ENCODE measurements around the gene INO80.

The INO80 gene

DNA sequence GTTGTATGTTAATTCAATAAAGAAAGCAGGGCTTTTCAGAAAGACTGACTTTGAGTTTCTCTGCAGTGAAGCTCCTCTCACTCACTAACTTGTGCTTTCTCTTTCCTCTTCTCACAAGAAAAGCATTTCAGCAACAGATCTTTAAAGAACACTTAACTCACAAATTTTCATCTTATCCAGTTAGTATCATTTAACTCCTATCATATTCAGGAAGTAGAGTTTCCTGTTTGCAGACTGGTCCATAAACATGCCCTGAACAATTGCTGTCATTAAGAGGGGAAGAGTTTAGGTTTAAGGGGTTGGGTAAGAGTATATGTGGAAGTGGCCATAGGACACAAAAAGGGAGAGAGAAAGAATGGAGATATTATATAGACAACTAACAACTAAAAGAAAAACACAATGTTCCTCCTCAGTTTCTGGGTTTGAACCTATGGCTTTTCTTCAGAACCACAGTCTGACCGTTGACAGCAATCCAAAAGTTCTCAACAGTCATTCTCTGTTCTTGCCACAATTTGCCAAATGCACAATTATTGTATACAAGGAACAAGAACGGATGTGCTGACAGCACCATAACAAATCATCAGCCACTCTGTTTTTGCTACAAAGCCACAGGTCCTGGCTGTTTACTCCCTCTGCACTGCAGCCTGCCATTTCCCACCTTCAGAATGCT lies 98.9 kb downstream of the INO80 start:
- H3K4me3 ChIP-seq (replicated peaks; ENCODE audit: low read depth, low read length), result no peak overlapping the region
- DNase-seq (ENCODE audit: extremely low read depth, insufficient read length), result no peak
- TF ChIP-seq CTCF (IDR thresholded peaks at IDR 0.05; ENCODE audit: insufficient read depth, low read length, poor library complexity, severe bottlenecking), result no peak
- H3K36me3 ChIP-seq (ENCODE audit: control insufficient read depth, insufficient read depth, low read length), result peaks cover 15% of the 10 kb centered on the region
- H3K27me3 ChIP-seq (replicated peaks; ENCODE audit: control insufficient read depth, insufficient read depth, low read length), result no peaks in the 10 kb centered on the region

DNA sequence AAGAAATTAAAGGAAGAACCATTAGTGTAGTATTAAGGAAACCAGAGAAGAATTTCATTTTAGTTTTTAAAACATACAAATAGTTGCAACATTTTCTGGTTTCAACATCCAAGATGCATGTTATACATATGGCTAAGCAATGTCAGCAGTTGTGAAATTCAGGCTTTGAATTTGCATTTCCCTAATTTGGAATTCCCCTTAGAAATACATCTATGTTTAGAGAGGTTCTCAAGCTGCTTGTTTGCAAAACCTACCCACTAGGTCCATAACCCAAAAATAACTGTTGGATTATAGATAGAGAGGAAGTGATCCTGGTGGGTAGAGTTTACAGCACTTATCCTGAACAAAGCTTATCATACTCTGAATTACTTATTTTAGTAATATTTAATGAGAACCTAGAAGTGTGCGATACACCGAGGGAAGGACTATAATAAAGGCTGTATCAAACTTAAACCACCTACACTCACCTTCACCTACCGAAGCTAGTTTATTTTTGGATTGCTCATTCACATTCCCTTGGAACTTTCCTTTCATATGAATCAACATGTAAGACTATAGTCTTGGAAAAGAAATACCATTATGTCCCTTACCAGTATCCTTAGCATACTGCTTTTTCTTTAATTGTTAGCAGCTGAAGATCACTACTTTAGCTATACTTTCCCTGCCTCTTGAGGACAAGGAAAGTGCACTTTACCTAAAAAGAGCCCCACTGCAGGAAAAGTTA lies 102.2 kb downstream of the INO80 start:
- no peaks in the 10 kb centered on the region for H3K27me3 ChIP-seq (replicated peaks; ENCODE audit: control insufficient read depth, insufficient read depth, low read length)
- peaks cover 7% of the 10 kb centered on the region for H3K36me3 ChIP-seq (ENCODE audit: control insufficient read depth, insufficient read depth, low read length)
- peak; percentile 19 for DNase-seq (ENCODE audit: extremely low read depth, insufficient read length)
- no peak for TF ChIP-seq CTCF (IDR thresholded peaks at IDR 0.05; ENCODE audit: insufficient read depth, low read length, poor library complexity, severe bottlenecking)
- H3K4me3 ChIP-seq (replicated peaks; ENCODE audit: low read depth, low read length), result no peak overlapping the region

DNA sequence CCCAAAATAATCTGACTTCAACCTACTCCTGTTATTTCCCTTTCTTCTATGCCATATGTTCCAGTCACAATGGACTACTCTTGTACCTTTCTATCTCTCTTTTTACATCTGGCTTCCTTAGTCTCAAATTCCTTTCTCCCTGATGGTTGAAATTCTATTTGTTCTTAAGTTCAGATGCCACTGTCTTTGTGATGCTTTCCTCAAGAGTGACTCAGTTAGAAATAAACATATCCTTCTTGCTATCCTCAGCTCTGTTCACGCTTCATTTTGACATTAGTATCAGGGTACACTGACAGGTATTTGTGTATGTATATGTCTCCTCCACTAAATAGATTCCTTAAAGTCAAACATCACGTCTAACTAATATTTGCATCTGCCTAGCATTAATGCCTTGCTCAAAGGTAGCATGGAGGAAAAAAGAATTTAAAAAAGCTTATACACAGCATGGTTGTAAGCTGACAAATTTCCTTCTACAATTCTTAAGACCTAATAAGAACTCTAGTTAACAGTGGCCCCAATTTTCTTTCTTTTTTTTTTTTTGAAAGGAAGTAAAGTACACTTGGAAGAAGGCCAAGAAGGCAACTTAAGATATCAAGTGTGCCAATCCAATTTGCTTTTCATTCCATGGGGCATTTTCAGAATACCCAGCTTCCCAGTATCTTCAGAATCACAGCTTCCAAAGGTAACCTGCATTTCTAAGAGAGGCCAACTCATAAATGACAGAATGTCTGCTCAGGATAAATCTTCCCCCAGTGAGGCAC lies 104.8 kb downstream of the INO80 start:
- DNase-seq (ENCODE audit: extremely low read depth, insufficient read length), result no peak
- Histone ChIP-seq H3K27me3 (replicated peaks; ENCODE audit: control insufficient read depth, insufficient read depth, low read length) (no peaks in the 10 kb centered on the region), H3K36me3 (ENCODE audit: control insufficient read depth, insufficient read depth, low read length) (peaks cover 1% of the 10 kb centered on the region), H3K4me3 (replicated peaks; ENCODE audit: low read depth, low read length) (no peak overlapping the region)
- TF ChIP-seq CTCF (IDR thresholded peaks at IDR 0.05; ENCODE audit: insufficient read depth, low read length, poor library complexity, severe bottlenecking), result no peak

GRCh38 chr15:41010345-41010744 lies 105.7 kb downstream of the INO80 start:
- H3K4me3 ChIP-seq (replicated peaks; ENCODE audit: low read depth, low read length), result no peak overlapping the region
- no peak for DNase-seq (ENCODE audit: extremely low read depth, insufficient read length)
- no peaks in the 10 kb centered on the region for H3K36me3 ChIP-seq (ENCODE audit: control insufficient read depth, insufficient read depth, low read length)
- no peaks in the 10 kb centered on the region for H3K27me3 ChIP-seq (replicated peaks; ENCODE audit: control insufficient read depth, insufficient read depth, low read length)
- no peak for TF ChIP-seq CTCF (IDR thresholded peaks at IDR 0.05; ENCODE audit: insufficient read depth, low read length, poor library complexity, severe bottlenecking)

GRCh38 chr15:41006479-41006878 lies 109.6 kb downstream of the INO80 start:
- no peak for TF ChIP-seq CTCF (IDR thresholded peaks at IDR 0.05; ENCODE audit: insufficient read depth, low read length, poor library complexity, severe bottlenecking)
- Histone ChIP-seq H3K4me3 (replicated peaks; ENCODE audit: low read depth, low read length) (no peak overlapping the region), H3K36me3 (ENCODE audit: control insufficient read depth, insufficient read depth, low read length) (no peaks in the 10 kb centered on the region), H3K27me3 (replicated peaks; ENCODE audit: control insufficient read depth, insufficient read depth, low read length) (no peaks in the 10 kb centered on the region)
- no peak for DNase-seq (ENCODE audit: extremely low read depth, insufficient read length)

All from GM06990 (cell line).